Ishikawa (cell line): ENCODE data around the gene GTF2H4.

ENCODE experiments used
- CEBPB ChIP-seq: IDR thresholded peaks from 2 replicates; pipeline ENCODE4 v1.6.1; 2012
- CREB1 ChIP-seq: IDR thresholded peaks from 2 replicates; pipeline ENCODE4 v1.6.1; 2012; ENCODE audit warnings: low read depth
- EGR1 ChIP-seq: IDR thresholded peaks from 2 replicates; pipeline ENCODE4 v1.6.1; 2012
- EP300 ChIP-seq: IDR thresholded peaks from 2 replicates; pipeline ENCODE4 v1.6.1; 2012; ENCODE audit warnings: borderline replicate concordance
- FOXM1 ChIP-seq: IDR thresholded peaks from 2 replicates; pipeline ENCODE4 v1.6.1; 2012; ENCODE audit warnings: low read depth, borderline replicate concordance
- NFIC ChIP-seq: IDR thresholded peaks from 2 replicates; pipeline ENCODE4 v1.6.1; 2012
- RAD21 ChIP-seq: IDR thresholded peaks from 2 replicates; pipeline ENCODE4 v1.6.1; 2012; ENCODE audit warnings: low read depth
- TAF1 ChIP-seq: IDR thresholded peaks from 2 replicates; pipeline ENCODE4 v1.6.1; 2012; ENCODE audit warnings: low read depth, mild to moderate bottlenecking
- TCF12 ChIP-seq: IDR thresholded peaks from 2 replicates; pipeline ENCODE4 v1.6.1; 2012; ENCODE audit warnings: low read depth
- TEAD4 ChIP-seq: IDR thresholded peaks from 2 replicates; pipeline ENCODE4 v1.6.1; 2012
- YY1 ChIP-seq: IDR thresholded peaks from 2 replicates; pipeline ENCODE4 v1.6.1; 2012; ENCODE audit warnings: low read depth
- ZBTB7A ChIP-seq: IDR thresholded peaks from 2 replicates; pipeline ENCODE4 v1.6.1; 2012; ENCODE audit warnings: low read depth
- TF ChIP-seq, protein P1 (sequence below): IDR thresholded peaks from 2 replicates; pipeline ENCODE4 v1.6.1; 2012; ENCODE audit warnings: low read depth, mild to moderate bottlenecking
- TF ChIP-seq, protein P2 (sequence below): IDR thresholded peaks from 2 replicates; pipeline ENCODE4 v1.6.1; 2012
- TF ChIP-seq, protein P3 (sequence below): IDR thresholded peaks from 2 replicates; pipeline ENCODE4 v1.6.1; 2012

The GTF2H4 gene

DNA sequence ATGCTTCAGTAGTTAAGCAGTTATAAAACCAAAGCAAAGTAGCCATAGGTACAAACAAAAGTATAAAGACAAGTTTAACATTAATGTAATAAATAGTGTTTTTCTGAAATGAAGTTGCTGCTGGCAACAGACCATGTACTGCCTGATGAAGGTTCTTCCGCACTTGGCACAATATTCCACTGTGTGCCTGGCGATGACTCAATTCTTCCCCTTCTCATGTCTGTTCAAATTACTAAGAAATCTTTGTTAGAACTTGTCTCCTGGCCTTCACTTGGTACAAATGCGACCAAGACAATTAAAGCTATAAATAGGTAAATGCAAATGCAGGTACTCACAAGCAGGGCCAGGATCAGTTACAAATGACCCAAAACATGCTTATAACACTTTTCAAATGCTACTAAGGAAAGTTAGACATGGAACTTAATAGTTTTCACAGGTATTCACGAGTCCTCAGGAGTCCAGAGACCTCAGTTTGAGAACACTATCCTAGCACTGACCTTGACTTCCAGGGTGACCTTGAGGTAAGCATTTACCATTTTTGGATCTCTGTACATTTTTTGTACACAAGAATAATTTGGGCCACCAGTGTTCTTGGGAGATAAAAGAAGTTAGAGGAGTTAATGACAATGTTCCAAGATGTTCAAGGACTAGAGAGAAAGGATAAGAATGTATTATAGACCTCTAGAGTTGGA, 31.8 kb upstream of the GTF2H4 start:
- TF ChIP-seq, protein P1, sequence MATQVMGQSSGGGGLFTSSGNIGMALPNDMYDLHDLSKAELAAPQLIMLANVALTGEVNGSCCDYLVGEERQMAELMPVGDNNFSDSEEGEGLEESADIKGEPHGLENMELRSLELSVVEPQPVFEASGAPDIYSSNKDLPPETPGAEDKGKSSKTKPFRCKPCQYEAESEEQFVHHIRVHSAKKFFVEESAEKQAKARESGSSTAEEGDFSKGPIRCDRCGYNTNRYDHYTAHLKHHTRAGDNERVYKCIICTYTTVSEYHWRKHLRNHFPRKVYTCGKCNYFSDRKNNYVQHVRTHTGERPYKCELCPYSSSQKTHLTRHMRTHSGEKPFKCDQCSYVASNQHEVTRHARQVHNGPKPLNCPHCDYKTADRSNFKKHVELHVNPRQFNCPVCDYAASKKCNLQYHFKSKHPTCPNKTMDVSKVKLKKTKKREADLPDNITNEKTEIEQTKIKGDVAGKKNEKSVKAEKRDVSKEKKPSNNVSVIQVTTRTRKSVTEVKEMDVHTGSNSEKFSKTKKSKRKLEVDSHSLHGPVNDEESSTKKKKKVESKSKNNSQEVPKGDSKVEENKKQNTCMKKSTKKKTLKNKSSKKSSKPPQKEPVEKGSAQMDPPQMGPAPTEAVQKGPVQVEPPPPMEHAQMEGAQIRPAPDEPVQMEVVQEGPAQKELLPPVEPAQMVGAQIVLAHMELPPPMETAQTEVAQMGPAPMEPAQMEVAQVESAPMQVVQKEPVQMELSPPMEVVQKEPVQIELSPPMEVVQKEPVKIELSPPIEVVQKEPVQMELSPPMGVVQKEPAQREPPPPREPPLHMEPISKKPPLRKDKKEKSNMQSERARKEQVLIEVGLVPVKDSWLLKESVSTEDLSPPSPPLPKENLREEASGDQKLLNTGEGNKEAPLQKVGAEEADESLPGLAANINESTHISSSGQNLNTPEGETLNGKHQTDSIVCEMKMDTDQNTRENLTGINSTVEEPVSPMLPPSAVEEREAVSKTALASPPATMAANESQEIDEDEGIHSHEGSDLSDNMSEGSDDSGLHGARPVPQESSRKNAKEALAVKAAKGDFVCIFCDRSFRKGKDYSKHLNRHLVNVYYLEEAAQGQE: no peak
- TF ChIP-seq, protein P2, sequence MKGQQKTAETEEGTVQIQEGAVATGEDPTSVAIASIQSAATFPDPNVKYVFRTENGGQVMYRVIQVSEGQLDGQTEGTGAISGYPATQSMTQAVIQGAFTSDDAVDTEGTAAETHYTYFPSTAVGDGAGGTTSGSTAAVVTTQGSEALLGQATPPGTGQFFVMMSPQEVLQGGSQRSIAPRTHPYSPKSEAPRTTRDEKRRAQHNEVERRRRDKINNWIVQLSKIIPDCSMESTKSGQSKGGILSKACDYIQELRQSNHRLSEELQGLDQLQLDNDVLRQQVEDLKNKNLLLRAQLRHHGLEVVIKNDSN: no peak
- TF ChIP-seq RAD21 (no peak), TEAD4 (peak; percentile 23; the same call in 1 of the 2 replicates), CREB1 (no peak), NFIC (peak; percentile 76), TCF12 (no peak), FOXM1 (no peak), EP300 (peak; percentile 52; the same call in 1 of the 2 replicates), TAF1 (no peak), EGR1 (no peak), CEBPB (no peak), ZBTB7A (no peak)
- TF ChIP-seq, protein P3, sequence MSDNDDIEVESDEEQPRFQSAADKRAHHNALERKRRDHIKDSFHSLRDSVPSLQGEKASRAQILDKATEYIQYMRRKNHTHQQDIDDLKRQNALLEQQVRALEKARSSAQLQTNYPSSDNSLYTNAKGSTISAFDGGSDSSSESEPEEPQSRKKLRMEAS: no peak

DNA sequence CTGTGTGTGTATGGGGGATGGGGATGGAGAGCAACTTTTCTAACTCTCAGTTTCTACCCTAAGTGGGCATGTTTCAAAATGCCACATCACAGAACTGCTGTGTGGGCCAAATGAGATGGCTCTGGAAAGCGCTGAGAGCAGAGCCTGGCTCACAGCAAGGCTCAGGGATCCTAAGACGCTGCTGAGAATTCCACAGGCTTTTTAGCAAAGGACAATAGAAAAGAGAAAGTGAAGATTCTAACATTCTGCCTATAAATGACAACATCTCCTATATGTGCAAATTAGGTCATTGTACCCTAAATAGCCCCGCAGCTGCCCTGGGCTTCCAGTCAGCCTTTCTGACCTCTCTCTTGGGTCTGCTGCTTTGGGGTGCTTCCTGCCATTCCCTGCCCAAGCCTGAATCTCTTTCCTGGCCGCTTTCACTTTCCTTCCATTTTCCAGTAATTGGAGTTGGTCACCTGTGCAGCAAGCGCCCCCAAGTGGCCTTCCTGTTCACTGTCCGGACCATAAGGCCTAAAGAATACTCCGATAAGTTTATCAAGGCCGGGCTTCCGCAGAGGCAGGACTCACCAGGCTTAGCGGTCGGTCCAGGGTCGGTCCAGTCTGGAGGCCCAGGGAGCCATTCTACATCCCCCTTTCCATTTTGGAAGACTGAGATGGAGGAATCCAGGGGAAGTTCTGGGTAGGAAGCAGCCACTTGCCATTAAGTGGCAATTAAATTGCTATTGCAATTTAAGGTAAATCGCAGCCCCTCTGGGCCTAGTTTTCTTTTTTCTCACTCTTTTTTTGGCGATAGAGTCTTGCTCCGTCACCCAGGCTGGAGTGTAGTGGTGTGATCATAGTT, 30.4 kb upstream of the GTF2H4 start:
- TF ChIP-seq FOXM1: peak; percentile 17; the same call in 1 of the 2 replicates
- peak; percentile 31; the same call in 1 of the 2 replicates for TF ChIP-seq EP300
- peak; percentile 100 for TF ChIP-seq RAD21
- TF ChIP-seq ZBTB7A: no peak; the same call in 1 of the 2 replicates
- TF ChIP-seq TCF12: 0 out of 2 replicates have a peak, but pooled peaks have one; percentile 23

DNA sequence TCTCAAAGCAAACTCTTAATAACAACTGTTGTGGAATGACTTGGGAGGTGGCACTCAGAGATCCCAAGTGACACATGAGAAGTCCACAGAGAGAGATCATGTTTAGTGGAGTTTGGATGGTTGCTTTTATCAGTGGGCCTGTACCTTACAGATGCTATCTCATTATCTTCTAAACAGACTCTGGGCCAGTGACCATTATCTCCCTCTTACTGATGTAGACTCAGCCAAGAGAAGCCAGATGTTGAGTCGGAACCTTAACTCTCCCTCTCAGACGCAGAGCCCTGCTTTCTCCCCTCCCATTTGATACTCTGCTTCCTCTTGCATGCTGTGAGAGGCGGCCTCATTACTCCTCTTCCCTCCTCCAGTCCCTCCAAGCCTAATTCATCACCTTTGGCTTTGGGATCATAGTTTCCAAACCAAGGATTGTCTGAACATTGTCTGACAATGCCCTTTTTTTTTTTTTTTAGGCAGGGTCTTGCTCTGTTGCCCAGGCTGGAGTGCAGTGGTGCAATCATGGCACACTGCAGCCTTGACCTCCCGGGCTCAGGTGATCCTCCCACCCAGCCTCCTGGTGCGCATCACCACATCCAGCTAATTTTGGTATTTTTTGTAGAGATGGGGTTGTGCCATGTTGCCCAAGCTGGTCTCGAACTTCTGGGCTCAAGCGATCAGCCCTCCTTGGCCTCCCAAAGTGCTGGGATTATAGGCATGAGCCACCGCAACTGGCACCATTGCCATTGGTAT, 28.2 kb upstream of the GTF2H4 start:
- TF ChIP-seq ZBTB7A (no peak), TAF1 (no peak), CEBPB (no peak), YY1 (no peak), NFIC (no peak), TEAD4 (no peak), FOXM1 (no peak), TCF12 (no peak), EGR1 (no peak), EP300 (no peak), RAD21 (no peak), CREB1 (no peak)
- TF ChIP-seq, protein P3: no peak
- TF ChIP-seq, protein P2: no peak
- TF ChIP-seq, protein P1: no peak

DNA sequence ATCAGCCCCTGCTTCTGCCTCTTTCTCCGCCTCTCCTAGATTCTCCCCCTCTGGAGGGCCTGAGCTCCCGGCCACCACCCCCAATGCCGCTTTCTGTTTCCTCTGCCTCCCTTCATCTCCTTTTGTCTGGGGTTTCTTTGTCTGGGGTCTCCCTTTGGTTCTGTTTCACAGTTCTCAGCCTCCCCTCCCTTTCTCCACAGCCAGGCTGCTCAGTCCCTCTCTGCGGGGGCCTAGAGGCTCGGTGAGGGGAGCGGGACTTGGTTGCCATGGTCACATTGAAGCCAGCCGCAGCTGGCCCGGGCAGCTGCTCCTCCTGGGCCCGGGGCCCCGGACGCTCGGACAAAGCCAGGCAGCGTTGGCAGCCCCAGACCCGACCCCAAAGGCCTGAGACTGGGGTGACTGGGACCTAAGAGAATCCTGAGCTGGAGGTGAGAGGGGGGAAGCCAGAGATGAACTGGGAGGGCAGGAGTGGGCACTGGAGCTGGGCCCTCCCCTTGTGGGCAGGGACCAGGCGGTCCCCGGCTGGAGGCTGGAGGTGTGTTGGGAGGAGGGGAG, 27.2 kb upstream of the GTF2H4 start:
- TF ChIP-seq EGR1: no peak
- TF ChIP-seq ZBTB7A: no peak
- TF ChIP-seq TEAD4: no peak
- TF ChIP-seq TCF12: no peak
- no peak for TF ChIP-seq FOXM1
- TF ChIP-seq, protein P2: no peak
- TF ChIP-seq NFIC: no peak
- TF ChIP-seq EP300: no peak
- no peak for TF ChIP-seq TAF1
- TF ChIP-seq RAD21: no peak
- no peak for TF ChIP-seq YY1
